WTC11 (cell line): ENCODE results near the gene OR4K14. TPM values are rescaled to one million over a fixed set of nuclear protein-coding genes. Genes with fewer than 3 reads are reported as not detected.

Source experiments
- ATAC-seq: fragments of 200-7000 bp; cut with Tn5 transposase; 2 replicates; pipeline ENCODE4 v1.10.0; 2021; ENCODE audit warnings: mild to moderate bottlenecking, moderate library complexity
- CTCF ChIA-PET: fragments of 300-600 bp; sonication (Branson Sonifier 250); formaldehyde crosslinking; loops from one replicate; lab custom pipeline; 2021; ENCODE audit warnings: antibody characterized with exemption; lab: Charles Lee
- POLR2A ChIA-PET: fragments of 350-600 bp; sonication (Branson Sonifier 250); formaldehyde crosslinking; loops from one replicate; lab custom pipeline; 2021; ENCODE audit warnings: antibody characterized with exemption; lab: Charles Lee
- DNase-seq: peaks from one replicate; pipeline ENCODE4 v3.0.0; 2021; ENCODE audit warnings: low spot score
- H3K27ac Mint-ChIP-seq: 2 replicates; pipeline ENCODE4 v1.8.0; 2021; ENCODE audit warnings: mixed read lengths
- H3K27me3 Mint-ChIP-seq: 2 replicates; pipeline ENCODE4 v1.8.0; 2021; ENCODE audit warnings: low read depth, mild to moderate bottlenecking, moderate library complexity, mixed read lengths
- H3K36me3 Mint-ChIP-seq: 2 replicates; pipeline ENCODE4 v1.8.0; 2021; ENCODE audit warnings: mixed read lengths
- H3K4me1 Mint-ChIP-seq: 2 replicates; pipeline ENCODE4 v1.8.0; 2022; ENCODE audit warnings: mixed read lengths
- H3K4me3 Mint-ChIP-seq: 2 replicates; pipeline ENCODE4 v1.8.0; 2021; ENCODE audit warnings: mild to moderate bottlenecking, moderate library complexity, mixed read lengths
- H3K9me3 Mint-ChIP-seq: 2 replicates; pipeline ENCODE4 v1.8.0; 2021; ENCODE audit warnings: mixed read lengths
- ATF1 ChIP-seq: sonication (generic); formaldehyde crosslinking; IDR thresholded peaks from 2 replicates; pipeline ENCODE4 v1.8.1; 2023; ENCODE audit warnings: mild to moderate bottlenecking, moderate library complexity, missing genetic modification reagents
- CDX4 ChIP-seq: fragments of 250-450 bp; sonication (Bioruptor Pico); IDR thresholded peaks from 2 replicates; pipeline ENCODE4 v1.9.0; 2021; ENCODE audit warnings: moderate library complexity, mild to moderate bottlenecking, inconsistent platforms, borderline replicate concordance
- E2F4 ChIP-seq: sonication (generic); formaldehyde crosslinking; IDR thresholded peaks from 2 replicates; pipeline ENCODE4 v1.8.1; 2022; ENCODE audit warnings: low read depth, mild to moderate bottlenecking, moderate library complexity, missing genetic modification reagents, borderline replicate concordance
- FOXK1 ChIP-seq: sonication (generic); formaldehyde crosslinking; IDR thresholded peaks from 2 replicates; pipeline ENCODE4 v1.8.0; 2022; ENCODE audit warnings: mild to moderate bottlenecking, moderate library complexity, missing genetic modification reagents
- MAX ChIP-seq: sonication (generic); formaldehyde crosslinking; IDR thresholded peaks from 2 replicates; pipeline ENCODE4 v1.8.0; 2022; ENCODE audit warnings: mild to moderate bottlenecking, missing genetic modification reagents
- MLX ChIP-seq: sonication (generic); formaldehyde crosslinking; IDR thresholded peaks from 2 replicates; pipeline ENCODE4 v1.8.1; 2023; ENCODE audit warnings: mild to moderate bottlenecking, missing genetic modification reagents, moderate library complexity
- MXD4 ChIP-seq: fragments of 250-450 bp; sonication (Bioruptor Pico); IDR thresholded peaks from 2 replicates; pipeline ENCODE4 v1.8.0; 2021; ENCODE audit warnings: mild to moderate bottlenecking, moderate library complexity, borderline replicate concordance
- NFYB ChIP-seq: sonication (generic); formaldehyde crosslinking; conservative IDR thresholded peaks from 2 replicates; pipeline ENCODE4 v1.8.0; 2022; ENCODE audit warnings: low read depth, missing genetic modification reagents
- PREB ChIP-seq: sonication (generic); formaldehyde crosslinking; IDR thresholded peaks from 2 replicates; pipeline ENCODE4 v1.8.1; 2022; ENCODE audit warnings: mild to moderate bottlenecking, missing genetic modification reagents, moderate library complexity, borderline replicate concordance
- PRRX2 ChIP-seq: fragments of 250-450 bp; sonication (Bioruptor Pico); IDR thresholded peaks from 2 replicates; pipeline ENCODE4 v1.8.0; 2021; ENCODE audit warnings: mild to moderate bottlenecking
- SOX15 ChIP-seq: fragments of 250-450 bp; sonication (Bioruptor Pico); IDR thresholded peaks from 2 replicates; pipeline ENCODE4 v1.9.0; 2021; ENCODE audit warnings: mild to moderate bottlenecking
- STAT6 ChIP-seq: sonication (generic); formaldehyde crosslinking; conservative IDR thresholded peaks from 2 replicates; pipeline ENCODE4 v1.8.1; 2023; ENCODE audit warnings: mild to moderate bottlenecking, low read depth, missing genetic modification reagents, moderate library complexity
- TEAD4 ChIP-seq: sonication (generic); formaldehyde crosslinking; IDR thresholded peaks from 2 replicates; pipeline ENCODE4 v1.8.0; 2022; ENCODE audit warnings: mild to moderate bottlenecking, missing genetic modification reagents
- USF1 ChIP-seq: sonication (generic); formaldehyde crosslinking; IDR thresholded peaks from 2 replicates; pipeline ENCODE4 v1.8.0; 2022; ENCODE audit warnings: mild to moderate bottlenecking, missing genetic modification reagents
- ZNF281 ChIP-seq: sonication (generic); formaldehyde crosslinking; IDR thresholded peaks from 2 replicates; pipeline ENCODE4 v1.8.0; 2023; ENCODE audit warnings: mild to moderate bottlenecking, missing genetic modification reagents
- ZNF416 ChIP-seq: fragments of 250-450 bp; sonication (Bioruptor Pico); IDR thresholded peaks from 2 replicates; pipeline ENCODE4 v1.9.0; 2021; ENCODE audit warnings: mild to moderate bottlenecking, inconsistent platforms
- ZNF425 ChIP-seq: fragments of 250-450 bp; sonication (Bioruptor Pico); conservative IDR thresholded peaks from 2 replicates; pipeline ENCODE4 v1.9.0; 2021; ENCODE audit warnings: mild to moderate bottlenecking
- ZNF532 ChIP-seq: fragments of 250-450 bp; sonication (Bioruptor Pico); IDR thresholded peaks from 2 replicates; pipeline ENCODE4 v1.9.0; 2021; ENCODE audit warnings: mild to moderate bottlenecking, borderline replicate concordance
- total RNA-seq: library from RNA; stranded (reverse); gene quantifications from 3 replicates; pipeline ENCODE4 v1.2.3, GENCODE V29; 2021

Gene OR4K14
- total RNA-seq, 1 experiment from 2014 or later, result not detected

- ATAC-seq, result no peak
- no peak overlapping the region for H3K4me3 Mint-ChIP-seq
- CTCF ChIA-PET, result no interaction called here
- H3K27ac Mint-ChIP-seq, result no peak overlapping the region
- peaks cover 2% of the 10 kb centered on the region; the same call in 1 of the 2 replicates for H3K27me3 Mint-ChIP-seq
- H3K36me3 Mint-ChIP-seq, result peaks cover 61% of the 10 kb centered on the region
- H3K9me3 Mint-ChIP-seq, result peaks cover 80% of the 10 kb centered on the region
- POLR2A ChIA-PET, result no interaction called here
- DNase-seq, result no peak
- TF ChIP-seq SOX15, result no peak
- TF ChIP-seq STAT6, result no peak
- TF ChIP-seq ZNF281 (CRISPR knock-in tag), result no peak
- no peak for TF ChIP-seq E2F4 (CRISPR knock-in tag)
- TF ChIP-seq USF1 (CRISPR knock-in tag), result no peak
- TF ChIP-seq ZNF416 (CRISPR knock-in tag), result no peak
- no peak for TF ChIP-seq PRRX2 (CRISPR knock-in tag)
- no peak for TF ChIP-seq MXD4
- no peak for TF ChIP-seq MLX (CRISPR knock-in tag)
- no peak for TF ChIP-seq TEAD4
- TF ChIP-seq FOXK1, result no peak
- no peak for TF ChIP-seq NFYB (CRISPR knock-in tag)
- no peak for TF ChIP-seq PREB (CRISPR knock-in tag)
- no peak for TF ChIP-seq CDX4 (CRISPR knock-in tag)
- H3K4me1 Mint-ChIP-seq, result no peaks in the 10 kb centered on the region
These were observed 29.1 kb upstream of the OR4K14 start for GRCh38 chr14:20048202-20048601.

- Mint-ChIP-seq H3K36me3 (peaks cover 62% of the 10 kb centered on the region), H3K9me3 (peaks cover 79% of the 10 kb centered on the region), H3K4me1 (no peaks in the 10 kb centered on the region), H3K27me3 (peaks cover 8% of the 10 kb centered on the region), H3K4me3 (no peak overlapping the region), H3K27ac (no peak overlapping the region)
- no peak for ATAC-seq
- POLR2A ChIA-PET, result no interaction called here
- no peak for DNase-seq
- CTCF ChIA-PET, result no interaction called here
- TF ChIP-seq MAX (CRISPR knock-in tag) (no peak), ATF1 (CRISPR knock-in tag) (no peak), SOX15 (no peak), ZNF532 (CRISPR knock-in tag) (no peak), ZNF425 (CRISPR knock-in tag) (no peak)
These were observed 25.1 kb upstream of the OR4K14 start for GRCh38 chr14:20044243-20044642.
